ENCODE data around the gene CENPA. TPM values are rescaled to one million over a fixed set of nuclear protein-coding genes. Genes with fewer than 3 reads are reported as not detected.
"Not testable (repeated sequence)": the region's sequence is repeated elsewhere in the genome, so short reads cannot be mapped to it uniquely, and the experiment has no call there.

Gene CENPA
- total RNA-seq, 2 donors from 2014 or later: 1.5 to 6.5 TPM

DNA sequence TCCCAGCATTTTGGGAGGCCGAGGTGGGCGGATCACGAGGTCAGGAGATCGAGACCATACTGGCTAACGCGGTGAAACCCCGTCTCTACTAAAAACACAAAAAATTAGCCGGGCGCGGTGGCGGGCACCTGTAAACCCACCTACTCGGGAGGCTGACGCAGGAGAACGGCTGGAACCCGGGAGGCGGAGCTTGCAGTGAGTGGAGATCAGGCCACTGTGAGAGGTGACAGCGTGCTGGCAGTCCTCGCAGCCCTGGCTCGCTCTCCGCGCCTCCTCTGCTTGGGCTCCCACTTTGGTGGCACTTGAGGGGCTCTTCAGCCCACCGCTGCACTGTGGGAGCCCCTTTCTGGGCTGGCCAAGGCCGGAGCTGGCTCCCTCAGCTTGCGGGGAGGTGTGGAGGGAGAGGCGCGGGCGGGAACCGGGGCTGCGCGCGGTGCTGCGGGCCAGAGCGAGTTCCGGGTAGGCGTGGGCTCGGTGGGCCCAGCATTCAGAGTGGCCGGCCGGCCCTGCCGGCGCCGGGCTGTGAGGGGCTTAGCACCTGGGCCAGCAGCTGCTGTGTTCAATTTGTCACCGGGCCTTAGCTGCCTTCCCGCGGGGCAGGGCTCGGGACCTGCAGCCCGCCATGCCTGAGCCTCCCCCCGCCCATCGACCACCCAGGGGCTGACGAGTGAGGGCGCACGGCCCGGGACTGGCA lies 28.4 kb downstream of the CENPA start:
- DNase-seq; intact Hi-C loops (cut with DNase I, micrococcal nuclease); ATAC-seq: not testable (repeated sequence)

DNA sequence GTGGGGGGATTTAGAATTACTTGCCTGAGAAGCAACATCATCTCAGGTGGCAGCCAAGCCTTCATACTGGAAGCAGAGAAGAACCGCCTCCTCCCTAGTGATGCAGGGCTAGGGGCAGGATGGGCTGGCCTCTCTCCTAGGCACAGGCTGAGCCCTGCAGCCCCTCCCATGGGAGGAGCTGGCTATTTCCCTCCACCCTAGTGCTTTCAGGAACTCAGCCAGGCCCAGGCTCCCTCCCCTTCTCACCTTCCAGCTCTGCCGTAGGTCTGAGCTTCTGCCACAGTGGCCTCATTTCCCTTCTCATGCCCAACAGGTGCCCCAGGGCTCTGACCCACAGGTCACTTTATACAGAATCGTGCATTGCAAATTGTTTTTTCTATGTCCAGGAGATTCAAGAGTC lies 31.0 kb downstream of the CENPA start:
- intact Hi-C loops (cut with DNase I, micrococcal nuclease): no loop called here
- peak; percentile 97 for ATAC-seq
- DNase-seq: peak in 1 of 2 donors; percentile 31

DNA sequence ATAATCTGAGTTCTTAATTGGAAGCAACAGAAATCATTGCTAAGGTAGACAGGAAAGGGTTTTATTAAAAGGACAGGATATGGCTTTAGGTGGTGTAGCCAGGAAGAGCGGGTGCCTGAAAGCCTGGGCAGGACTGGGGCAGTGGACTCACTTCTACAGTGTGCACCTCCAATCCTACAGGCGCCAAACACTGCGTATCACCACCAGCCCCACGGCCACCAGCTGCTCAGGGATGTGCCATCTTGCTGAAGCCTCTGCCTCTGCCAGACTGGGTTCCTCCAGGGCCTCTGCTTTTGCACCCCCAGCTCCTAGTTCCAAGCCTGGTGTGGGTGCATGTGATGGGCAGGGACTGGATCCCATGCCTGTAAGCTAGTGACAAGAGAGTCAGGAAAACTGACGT lies 32.4 kb downstream of the CENPA start:
- ATAC-seq (no peak), DNase-seq (no peak)
- intact Hi-C loops (cut with DNase I, micrococcal nuclease): no loop called here

- DNase-seq (no peak), ATAC-seq (no peak)
- intact Hi-C loops (cut with DNase I, micrococcal nuclease): no loop called here
Observed at GRCh38 chr2:26818972-26819371, 33.1 kb downstream of the CENPA start.

GRCh38 chr2:26820932-26821331 lies 35.1 kb downstream of the CENPA start:
- ATAC-seq (no peak), DNase-seq (no peak)
- intact Hi-C loops (cut with DNase I, micrococcal nuclease): no loop called here

- ATAC-seq (no peak), DNase-seq (no peak)
- intact Hi-C loops (cut with DNase I, micrococcal nuclease): no loop called here
Observed at GRCh38 chr2:26822877-26823276, 37.0 kb downstream of the CENPA start.

GRCh38 chr2:26838121-26838906 lies 52.5 kb downstream of the CENPA start:
- no peak for ATAC-seq
- DNase-seq: no peak
- intact Hi-C loops (cut with DNase I, micrococcal nuclease): no loop called here

- DNase-seq: no peak
- ATAC-seq: peak; percentile 63
- intact Hi-C loops (cut with DNase I, micrococcal nuclease): loop anchor here (10.0 kb wide), 2 partner anchors 94 to 174 kb away; no protein-coding TSS in a partner anchor
Observed at GRCh38 chr2:26840937-26841610, 55.2 kb downstream of the CENPA start.

GRCh38 chr2:26843041-26843440 lies 57.2 kb downstream of the CENPA start:
- intact Hi-C loops (cut with DNase I, micrococcal nuclease): loop anchor here (10.0 kb wide), 2 partner anchors 92 to 172 kb away; no protein-coding TSS in a partner anchor
- no peak for ATAC-seq
- DNase-seq: no peak

Other genes starting within 250 kb of the CENPA start
- gene CIB4, start 144.7 kb upstream of the CENPA start, total RNA-seq: not detected
- gene KCNK3, start 93.3 kb upstream of the CENPA start, total RNA-seq: 1 to 10 TPM in 1 of 2 donors, under 1 TPM in 1; 0.79 to 1.5 TPM
- 10 to 100 TPM; 29.6 to 32.1 TPM for gene SLC35F6, start 21.8 kb upstream of the CENPA start, total RNA-seq
- gene DPYSL5, start 62.1 kb downstream of the CENPA start, total RNA-seq: under 1 TPM in 1 of 2 donors, not detected in 1; 0.11 TPM
- 10 to 100 TPM; 27.9 to 31.4 TPM for gene MAPRE3, start 184.6 kb downstream of the CENPA start, total RNA-seq
- 10 to 100 TPM; 70.2 to 89.7 TPM for gene TMEM214, start 246.9 kb downstream of the CENPA start, total RNA-seq

Data from left colon (tissue), 2 donors.